Lung (tissue), 12 donors: ENCODE measurements around the gene ABCB4. TPM values are rescaled to one million over a fixed set of nuclear protein-coding genes. Genes with fewer than 3 reads are reported as not detected.

Experiments used
- ATAC-seq: fragments of 200-7000 bp; cut with Tn5 transposase; one replicate; pipeline ENCODE4 v1.9.1; 2020; ENCODE audit warnings: moderate number of reproducible peaks; ENCODE audit not compliant: insufficient read depth, low FRiP score
- DNase-seq, 3 donors: peaks; one replicate each; pipeline ENCODE4 v3.0.0-alpha.2; 2013 to 2017
- H3K27ac ChIP-seq, 2 donors: one replicate each; pipeline ENCODE4 v1.5.1; 2013; ENCODE audit warnings: mild to moderate bottlenecking in 2 of 2, moderate library complexity in 2 of 2, control low read depth in 1 of 2, inconsistent platforms in 1 of 2, low read depth in 1 of 2, low read length in 1 of 2
- H3K27me3 ChIP-seq, 3 donors: one replicate each; pipeline ENCODE4 v1.5.1; 2013; ENCODE audit warnings: low read length in 2 of 3; ENCODE audit not compliant: control insufficient read depth in 3 of 3, insufficient read depth in 3 of 3
- H3K36me3 ChIP-seq, 4 donors: one replicate each; pipeline ENCODE4 v1.5.1; 2013; ENCODE audit warnings: low read length in 4 of 4, mild to moderate bottlenecking in 1 of 4, moderate library complexity in 1 of 4; ENCODE audit not compliant: control insufficient read depth in 4 of 4, insufficient read depth in 4 of 4
- H3K4me1 ChIP-seq, 5 donors: one replicate each; pipeline ENCODE4 v1.5.1; 2013; ENCODE audit warnings: low read length in 5 of 5, mild to moderate bottlenecking in 2 of 5, moderate library complexity in 1 of 5; ENCODE audit not compliant: control insufficient read depth in 5 of 5, insufficient read depth in 5 of 5
- H3K4me3 ChIP-seq: one replicate; pipeline ENCODE4 v1.5.1; 2013; ENCODE audit warnings: mild to moderate bottlenecking, control low read depth, moderate library complexity
- H3K9ac ChIP-seq, 2 donors: one replicate each; pipeline ENCODE4 v1.5.1; 2013; ENCODE audit warnings: low read length in 2 of 2, control low read depth in 1 of 2; ENCODE audit not compliant: insufficient read depth in 1 of 2
- H3K9me3 ChIP-seq, 4 donors: one replicate each; pipeline ENCODE4 v1.5.1; 2013; ENCODE audit warnings: low read length in 3 of 4, mild to moderate bottlenecking in 1 of 4, moderate library complexity in 1 of 4; ENCODE audit not compliant: control insufficient read depth in 4 of 4, insufficient read depth in 3 of 4
- WGBS, 2 donors: extraction: QIAGEN DNeasy Blood & Tissue Kit; methylation state at CpG; one replicate each; pipeline ENCODE4 v1.1.7; 2013; 5-methylcytosine and 5-hydroxymethylcytosine counted together
- polyA plus RNA-seq, 2 donors: library from polyadenylated mRNA; stranded (reverse); fragments of 200-250 nt; gene quantifications; one replicate each; pipeline ENCODE4 v1.2.1, GENCODE V29; 2013
- total RNA-seq, 2 donors: library from RNA; depleted of rRNA in 1 of 2; stranded (reverse); fragments of >200 nt in 1 of 2; gene quantifications; one replicate each; pipeline ENCODE4 v1.2.1, GENCODE V29; 2014 to 2021
- TF ChIP-seq, protein P1 (sequence below): IDR thresholded peaks from 2 replicates; pipeline ENCODE4 v1.5.1; 2012; ENCODE audit warnings: mild to moderate bottlenecking; ENCODE audit errors: control extremely low read depth, extremely low read depth
- donor health status: control.
- donor health status: control.
- donor health status: Bipolar disorder and iron deficiency.
- donor health status: healthy.
- donor health status: DM: yes; HTN: yes; CAD: no.

Gene ABCB4
- total and polyA plus RNA-seq, 4 donors: 0.08 to 0.68 (median 0.33) TPM

DNA sequence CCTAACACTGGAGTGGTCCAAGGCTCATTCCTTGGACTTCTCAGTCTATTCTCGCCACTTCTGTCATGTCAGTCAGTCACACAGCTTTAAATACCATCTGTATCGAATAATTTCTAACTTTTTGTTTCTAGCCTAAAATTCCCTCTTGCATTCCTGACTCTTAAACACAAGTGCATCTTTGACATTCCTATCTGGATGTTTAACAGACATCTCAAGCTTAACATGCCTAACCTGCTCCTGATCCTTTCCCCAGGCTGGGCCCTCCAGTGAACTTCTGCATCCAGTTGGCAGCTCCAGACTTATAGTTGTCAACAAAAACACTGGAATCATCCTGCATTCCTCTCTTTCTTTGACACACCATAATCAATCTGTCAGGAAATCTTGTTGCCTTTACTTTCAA is 4.5 kb upstream of the ABCB4 start:
- H3K9me3 ChIP-seq: no peaks in the 10 kb centered on the region
- peaks cover 0 to 7% (median 0%) of the 10 kb centered on the region in 5 donors for H3K4me1 ChIP-seq
- H3K36me3 ChIP-seq: no peaks in the 10 kb centered on the region
- peaks cover 0 to 5% (median 2%) of the 10 kb centered on the region in 3 donors for H3K27me3 ChIP-seq
- 75 to 90% methylated on average over 2 of the region's 2 CpGs for WGBS, 2 donors
- H3K27ac ChIP-seq: no peak overlapping the region
- TF ChIP-seq, protein P1, sequence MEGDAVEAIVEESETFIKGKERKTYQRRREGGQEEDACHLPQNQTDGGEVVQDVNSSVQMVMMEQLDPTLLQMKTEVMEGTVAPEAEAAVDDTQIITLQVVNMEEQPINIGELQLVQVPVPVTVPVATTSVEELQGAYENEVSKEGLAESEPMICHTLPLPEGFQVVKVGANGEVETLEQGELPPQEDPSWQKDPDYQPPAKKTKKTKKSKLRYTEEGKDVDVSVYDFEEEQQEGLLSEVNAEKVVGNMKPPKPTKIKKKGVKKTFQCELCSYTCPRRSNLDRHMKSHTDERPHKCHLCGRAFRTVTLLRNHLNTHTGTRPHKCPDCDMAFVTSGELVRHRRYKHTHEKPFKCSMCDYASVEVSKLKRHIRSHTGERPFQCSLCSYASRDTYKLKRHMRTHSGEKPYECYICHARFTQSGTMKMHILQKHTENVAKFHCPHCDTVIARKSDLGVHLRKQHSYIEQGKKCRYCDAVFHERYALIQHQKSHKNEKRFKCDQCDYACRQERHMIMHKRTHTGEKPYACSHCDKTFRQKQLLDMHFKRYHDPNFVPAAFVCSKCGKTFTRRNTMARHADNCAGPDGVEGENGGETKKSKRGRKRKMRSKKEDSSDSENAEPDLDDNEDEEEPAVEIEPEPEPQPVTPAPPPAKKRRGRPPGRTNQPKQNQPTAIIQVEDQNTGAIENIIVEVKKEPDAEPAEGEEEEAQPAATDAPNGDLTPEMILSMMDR: no peak
- H3K4me3 ChIP-seq: no peak overlapping the region
- no peak for ATAC-seq
- H3K9ac ChIP-seq: no peak overlapping the region
- no peak for DNase-seq

DNA sequence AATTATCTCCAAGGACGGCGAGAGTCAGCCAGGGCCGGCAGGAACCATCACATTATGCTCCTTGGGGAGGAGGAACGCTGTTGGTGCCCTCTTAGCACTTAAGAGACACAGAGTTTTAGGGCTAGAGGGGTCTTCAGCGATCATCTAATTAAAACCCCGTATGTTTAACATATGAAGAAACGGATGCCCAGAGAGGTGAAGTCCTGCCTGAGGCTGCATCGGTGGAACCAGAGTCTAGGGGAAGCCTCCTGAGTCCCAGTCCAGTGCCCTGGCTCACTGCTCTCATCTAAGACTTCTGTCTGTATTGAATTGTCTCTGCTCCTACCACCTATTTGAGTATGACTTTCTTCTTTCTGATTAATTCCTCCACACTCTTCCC is 688 bp upstream of the ABCB4 start:
- Histone ChIP-seq H3K27me3 (peaks cover 0 to 9% (median 5%) of the 10 kb centered on the region in 3 donors), H3K9ac (no peak overlapping the region), H3K9me3 (no peaks in the 10 kb centered on the region), H3K27ac (peak overlapping the region in 1 of 2 donors; percentile 21), H3K4me3 (no peak overlapping the region), H3K36me3 (no peaks in the 10 kb centered on the region), H3K4me1 (peaks cover 0 to 12% (median 0%) of the 10 kb centered on the region in 5 donors)
- 60 to 77% methylated on average over 8 of the region's 8 CpGs for WGBS, 2 donors
- no peak for DNase-seq
- ATAC-seq: no peak
- TF ChIP-seq, protein P1: no peak

DNA sequence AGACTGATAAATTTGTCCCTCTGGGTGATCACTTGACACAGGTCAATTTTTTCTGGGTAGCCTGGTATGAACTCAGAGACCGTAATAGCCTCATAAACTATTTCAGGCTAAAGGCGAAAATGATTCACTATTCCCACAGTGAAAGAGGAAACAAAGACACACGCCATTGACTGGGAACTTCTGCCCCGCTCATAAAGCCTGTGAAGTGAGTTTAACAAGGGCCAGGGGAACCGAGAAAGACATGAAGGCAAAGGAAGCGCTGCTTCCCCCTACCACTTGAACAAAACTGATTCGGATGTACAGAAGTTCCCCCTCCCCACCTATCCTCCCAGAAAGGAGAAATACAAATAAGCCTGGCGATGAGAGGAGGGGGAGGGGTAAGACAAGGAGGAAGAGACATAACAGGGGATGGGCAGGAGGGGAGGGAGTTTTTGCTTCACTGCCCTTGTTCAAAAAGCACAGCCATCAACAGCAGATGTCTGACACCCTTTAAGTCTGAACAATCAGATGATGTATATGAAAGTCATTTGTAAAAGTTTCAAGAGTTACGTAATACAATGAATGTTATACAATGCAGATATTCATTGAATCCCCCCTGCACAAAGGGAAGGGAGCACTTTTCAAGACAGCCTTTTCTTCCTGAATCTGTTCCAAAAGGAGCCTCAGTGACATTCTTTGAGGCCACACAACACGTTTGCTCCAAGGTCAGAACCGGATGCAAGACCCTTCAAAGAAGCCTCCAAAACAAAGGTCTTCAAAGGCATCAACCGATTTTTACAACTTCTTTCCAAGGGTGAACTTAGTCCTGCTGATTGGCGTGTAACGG is 734 bp downstream of the ABCB4 start:
- H3K9me3 ChIP-seq: no peaks in the 10 kb centered on the region
- no peaks in the 10 kb centered on the region for H3K36me3 ChIP-seq
- peaks cover 0 to 9% (median 5%) of the 10 kb centered on the region in 3 donors for H3K27me3 ChIP-seq
- peak in 2 of 3 donors; percentile 19 to 22 for DNase-seq
- H3K27ac ChIP-seq: peak overlapping the region in 1 of 2 donors; percentile 89
- WGBS, 2 donors: 10 to 20% methylated on average over 14 of the region's 14 CpGs
- peak; percentile 58 for ATAC-seq
- no peak overlapping the region for H3K4me3 ChIP-seq
- H3K9ac ChIP-seq: peak overlapping the region in 1 of 2 donors; percentile 49
- TF ChIP-seq, protein P1: no peak
- H3K4me1 ChIP-seq: peaks cover 0 to 12% (median 0%) of the 10 kb centered on the region in 5 donors
